ENCODE results near the gene STMN3. TPM values are rescaled to one million over a fixed set of nuclear protein-coding genes. Genes with fewer than 3 reads are reported as not detected.

STMN3 gene
- total and polyA plus RNA-seq, 2 of the 8 experiments (the other 6 are each of a cell fraction or from before 2014, with no cell fraction given): 51.5 to 63.1 TPM

DNA sequence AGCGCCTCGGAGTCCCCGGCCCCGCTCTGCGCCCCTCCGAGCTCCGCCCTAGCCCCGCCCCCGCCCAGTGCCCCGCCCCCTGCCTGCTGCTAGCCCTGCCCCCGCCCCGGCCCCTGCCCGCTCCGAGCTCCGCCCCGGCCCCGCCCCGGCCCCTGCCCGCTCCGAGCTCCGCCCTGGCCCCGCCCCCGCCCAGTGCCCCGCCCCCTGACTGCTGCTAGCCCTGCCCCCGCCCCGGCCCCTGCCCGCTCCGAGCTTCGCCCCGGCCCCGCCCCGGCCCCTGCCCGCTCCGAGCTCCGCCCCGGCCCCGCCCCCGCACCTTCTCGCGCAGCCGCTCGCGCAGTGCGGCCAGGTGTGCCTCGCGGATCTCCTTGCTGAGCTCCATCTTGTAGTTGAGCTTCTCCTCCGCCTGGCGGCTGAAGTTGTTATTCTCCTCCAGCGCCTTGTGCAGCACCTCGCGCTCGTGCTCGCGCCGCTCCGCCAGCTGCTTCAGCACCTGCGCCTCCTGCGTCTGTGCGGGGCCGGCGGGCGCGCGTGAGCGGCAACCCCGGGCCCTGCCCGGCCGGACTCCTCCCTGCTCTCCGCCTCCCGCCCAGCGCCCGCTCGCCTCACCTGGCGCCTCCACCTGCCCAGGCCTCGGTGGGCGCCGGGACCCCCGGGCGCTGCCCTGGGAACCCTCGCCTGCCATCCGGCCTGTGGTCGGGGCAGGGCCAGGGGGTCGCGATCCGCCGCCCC lies 11.3 kb downstream of the STMN3 start (continued):
- TF ChIP-seq TEAD4 (IDR thresholded peaks at IDR 0.05; ENCODE audit: low read depth, low read length) (no peak), CBX8 (IDR thresholded peaks at IDR 0.05; ENCODE audit: borderline replicate concordance, low read depth, low read length) (no peak), TAF7 (optimal IDR thresholded peaks at IDR 0.05; ENCODE audit: borderline replicate concordance, low read depth, low read length) (peak; percentile 2), TCF12 (IDR thresholded peaks at IDR 0.05; ENCODE audit: low read depth, low read length) (peak; percentile 85; the same call in 1 of the 2 replicates), RFX5 (IDR thresholded peaks at IDR 0.05; ENCODE audit: borderline replicate concordance, low read depth, low read length) (no peak), JUN (IDR thresholded peaks at IDR 0.05; ENCODE audit: low read depth, low read length) (no peak), ASH2L (IDR thresholded peaks at IDR 0.05; ENCODE audit: low read length) (no peak), CEBPB (IDR thresholded peaks at IDR 0.05; ENCODE audit: low read depth, low read length) (no peak), TBP (IDR thresholded peaks at IDR 0.05; ENCODE audit: low read depth, low read length) (peak; percentile 65; the same call in 1 of the 2 replicates), CHD7 (IDR thresholded peaks at IDR 0.05; ENCODE audit: insufficient replicate concordance, low read length) (no peak), KDM5A (IDR thresholded peaks at IDR 0.05; ENCODE audit: low read length) (no peak)

Data from H1 (cell line).